Neuronal stem cell (in vitro differentiated cells): Measurements from ENCODE around the gene MTX3.

Source experiments
- DNase-seq: peaks from one replicate; pipeline ENCODE4 v3.0.0-alpha.2; 2013; ENCODE audit warnings: low spot score
- H2AFZ ChIP-seq: one replicate; pipeline ENCODE4 v1.6.1; 2013; ENCODE audit warnings: mild to moderate bottlenecking, low read length, inconsistent platforms
- H2AK5ac ChIP-seq: 2 replicates; pipeline ENCODE4 v1.6.1; 2013; ENCODE audit warnings: low read depth, mild to moderate bottlenecking, inconsistent platforms, low read length, moderate library complexity, mixed read lengths
- H2BK120ac ChIP-seq: 2 replicates; pipeline ENCODE4 v1.6.1; 2013; ENCODE audit warnings: low read depth, mild to moderate bottlenecking, inconsistent platforms, low read length, moderate library complexity, mixed read lengths
- H2BK12ac ChIP-seq: one replicate; pipeline ENCODE4 v1.6.1; 2013; ENCODE audit warnings: low read length, inconsistent platforms
- H2BK15ac ChIP-seq: 2 replicates; pipeline ENCODE4 v1.6.1; 2013; ENCODE audit warnings: mild to moderate bottlenecking, low read length, inconsistent platforms, mixed read lengths
- H2BK5ac ChIP-seq: one replicate; pipeline ENCODE4 v1.6.1; 2013; ENCODE audit warnings: inconsistent platforms, mild to moderate bottlenecking, low read length, moderate library complexity
- H3K14ac ChIP-seq: one replicate; pipeline ENCODE4 v1.6.1; 2013; ENCODE audit warnings: low read length, inconsistent platforms
- H3K18ac ChIP-seq: 2 replicates; pipeline ENCODE4 v1.6.1; 2013; ENCODE audit warnings: low read length, inconsistent platforms
- H3K23ac ChIP-seq: 2 replicates; pipeline ENCODE4 v1.6.1; 2013; ENCODE audit warnings: low read depth, mild to moderate bottlenecking, mixed read lengths, low read length, inconsistent platforms; ENCODE audit not compliant: poor library complexity
- H3K27ac ChIP-seq: replicated peaks from 3 replicates; pipeline ENCODE4 v1.5.1; 2013; ENCODE audit warnings: low read length, inconsistent platforms
- H3K27me3 ChIP-seq, 3 experiments: 2 replicates each; pipeline ENCODE4 v1.6.1; 2013; ENCODE audit warnings: low read length in 3 of 3, mild to moderate bottlenecking in 2 of 3, inconsistent platforms in 1 of 3, low read depth in 1 of 3, mixed read lengths in 1 of 3, moderate library complexity in 1 of 3; ENCODE audit not compliant: control insufficient read depth in 3 of 3, insufficient read depth in 3 of 3
- H3K36me3 ChIP-seq, 2 donors: replicated peaks in 1 of 2; 2 replicates each; pipeline ENCODE4 v1.6.1; 2013; ENCODE audit warnings: low read length in 2 of 2; ENCODE audit not compliant: control insufficient read depth in 2 of 2, insufficient read depth in 2 of 2
- H3K4ac ChIP-seq: 2 replicates; pipeline ENCODE4 v1.6.1; 2013; ENCODE audit warnings: inconsistent platforms, mild to moderate bottlenecking, low read length, moderate library complexity
- H3K4me1 ChIP-seq, 2 donors: 1 replicate in 1 of 2; 2 replicates in 1 of 2; pipeline ENCODE4 v1.6.1; 2013; ENCODE audit warnings: low read length in 2 of 2, low read depth in 1 of 2; ENCODE audit not compliant: control insufficient read depth in 2 of 2, insufficient read depth in 1 of 2
- H3K4me2 ChIP-seq: one replicate; pipeline ENCODE4 v1.6.1; 2013; ENCODE audit warnings: mild to moderate bottlenecking, low read length, inconsistent platforms; ENCODE audit not compliant: insufficient read depth, poor library complexity, severe bottlenecking
- H3K4me3 ChIP-seq, 2 donors: 2 replicates each; pipeline ENCODE4 v1.5.1; 2013; ENCODE audit warnings: low read length in 2 of 2, mild to moderate bottlenecking in 2 of 2, inconsistent platforms in 1 of 2, moderate library complexity in 1 of 2
- H3K79me1 ChIP-seq: one replicate; pipeline ENCODE4 v1.6.1; 2013; ENCODE audit warnings: low read depth, mild to moderate bottlenecking, inconsistent platforms, low read length, moderate library complexity
- H3K9ac ChIP-seq: one replicate; pipeline ENCODE4 v1.6.1; 2013; ENCODE audit warnings: mild to moderate bottlenecking, low read depth, low read length, inconsistent platforms; ENCODE audit not compliant: poor library complexity
- H3K9me3 ChIP-seq, 2 donors: replicated peaks in 1 of 2; 2 replicates each; pipeline versions ENCODE3 to v1.6.1; 2013; ENCODE audit warnings: low read length in 2 of 2, mild to moderate bottlenecking in 2 of 2, inconsistent platforms in 1 of 2, low read depth in 1 of 2, mixed read lengths in 1 of 2, moderate library complexity in 1 of 2; ENCODE audit not compliant: control insufficient read depth in 2 of 2, insufficient read depth in 1 of 2
- H4K8ac ChIP-seq: one replicate; pipeline ENCODE4 v1.6.1; 2013; ENCODE audit warnings: low read depth, mild to moderate bottlenecking, inconsistent platforms, low read length, moderate library complexity
- H4K91ac ChIP-seq: one replicate; pipeline ENCODE4 v1.6.1; 2013; ENCODE audit warnings: low read length, low read depth, mild to moderate bottlenecking, inconsistent platforms; ENCODE audit not compliant: poor library complexity
- WGBS, 2 donors: extraction: QIAGEN DNeasy Blood & Tissue Kit; methylation state at CpG; one replicate each; pipeline ENCODE4 v1.1.7; 2013; ENCODE audit warnings: missing lambda C conversion rate in 2 of 2, mixed read lengths in 1 of 2; ENCODE audit not compliant: insufficient read length in 2 of 2, insufficient replicate concordance in 1 of 2; ENCODE audit errors: extremely low coverage in 2 of 2; 5-methylcytosine and 5-hydroxymethylcytosine counted together

The MTX3 gene

DNA sequence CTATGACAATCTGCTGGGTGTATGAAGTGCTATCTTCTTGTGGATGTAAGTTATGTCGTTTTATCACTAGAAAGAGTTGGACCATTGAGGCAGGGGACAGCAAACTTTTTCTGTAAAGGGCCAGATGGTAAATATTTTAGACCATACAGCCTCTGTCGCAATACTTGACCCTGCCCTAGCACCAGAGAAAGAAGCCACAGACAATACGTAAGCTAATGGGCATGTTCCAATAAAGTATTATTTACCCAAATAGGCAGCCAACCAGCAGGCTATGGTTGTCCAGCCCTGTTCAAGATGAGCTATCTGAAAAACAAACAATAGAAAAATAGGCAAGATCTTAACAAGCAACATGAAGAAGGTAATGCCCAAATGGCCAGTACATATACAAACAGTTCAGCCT is 36.4 kb downstream of the MTX3 start:
- no peak overlapping the region for H4K91ac ChIP-seq
- no CpG with 5 or more reads among the region's 3 CpGs for WGBS, 2 donors
- H3K9me3 ChIP-seq, result peaks cover 0 to 4% of the 10 kb centered on the region in 2 donors
- DNase-seq, result no peak
- no peak overlapping the region for H3K9ac ChIP-seq
- H2BK12ac ChIP-seq, result no peak overlapping the region
- no peak overlapping the region for H3K4me2 ChIP-seq
- H3K14ac ChIP-seq, result no peak overlapping the region
- H2AFZ ChIP-seq, result peak overlapping the region; percentile 56
- no peak overlapping the region for H2BK5ac ChIP-seq
- H4K8ac ChIP-seq, result no peak overlapping the region
- H3K23ac ChIP-seq, result no peak overlapping the region
- H3K4ac ChIP-seq, result no peak overlapping the region
- no peak overlapping the region for H3K27ac ChIP-seq
- H3K4me1 ChIP-seq, result peaks cover 0 to 15% of the 10 kb centered on the region in 2 donors
- H2BK120ac ChIP-seq, result no peak overlapping the region
- H3K18ac ChIP-seq, result no peak overlapping the region
- H3K4me3 ChIP-seq, result no peak overlapping the region
- H2AK5ac ChIP-seq, result no peak overlapping the region
- no peaks in the 10 kb centered on the region for H3K79me1 ChIP-seq
- H3K27me3 ChIP-seq, result no peaks in the 10 kb centered on the region
- no peak overlapping the region for H2BK15ac ChIP-seq
- H3K36me3 ChIP-seq, result no peaks in the 10 kb centered on the region

DNA sequence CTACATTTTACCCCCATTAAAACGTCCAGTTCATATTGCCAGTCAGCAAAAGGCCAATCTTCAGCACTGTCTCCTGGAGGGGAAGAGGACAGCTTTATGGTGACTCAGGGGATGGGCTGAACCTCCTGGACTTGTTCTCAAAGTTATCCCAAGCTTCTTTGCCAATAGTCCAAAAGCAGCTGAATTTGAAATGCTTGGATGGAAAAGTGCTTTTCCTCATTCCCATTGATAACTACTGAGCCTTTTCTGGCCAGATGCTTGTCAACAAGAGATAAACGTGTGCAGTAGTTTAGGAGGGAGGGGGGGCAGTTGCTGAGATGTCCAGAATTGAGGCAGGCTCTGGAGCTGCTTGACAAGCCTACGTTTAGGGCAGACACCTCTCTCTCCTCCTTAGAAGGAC is 43.5 kb downstream of the MTX3 start:
- H3K36me3 ChIP-seq, result no peaks in the 10 kb centered on the region
- no peak overlapping the region for H2BK15ac ChIP-seq
- no peak for DNase-seq
- no peak overlapping the region for H2BK12ac ChIP-seq
- H3K4me3 ChIP-seq, result no peak overlapping the region
- no peaks in the 10 kb centered on the region for H3K9me3 ChIP-seq
- no peaks in the 10 kb centered on the region for H3K79me1 ChIP-seq
- H3K14ac ChIP-seq, result no peak overlapping the region
- H3K4me1 ChIP-seq, result no peaks in the 10 kb centered on the region
- H3K23ac ChIP-seq, result no peak overlapping the region
- no peak overlapping the region for H4K91ac ChIP-seq
- H4K8ac ChIP-seq, result no peak overlapping the region
- no peak overlapping the region for H2BK120ac ChIP-seq
- H2AFZ ChIP-seq, result no peak overlapping the region
- no peak overlapping the region for H3K18ac ChIP-seq
- H3K9ac ChIP-seq, result no peak overlapping the region
- no peak overlapping the region for H3K4ac ChIP-seq
- H2BK5ac ChIP-seq, result no peak overlapping the region
- no CpG with 5 or more reads among the region's 3 CpGs for WGBS, 2 donors
- H2AK5ac ChIP-seq, result no peak overlapping the region
- H3K27me3 ChIP-seq, result no peaks in the 10 kb centered on the region
- no peak overlapping the region for H3K27ac ChIP-seq
- H3K4me2 ChIP-seq, result no peak overlapping the region

DNA sequence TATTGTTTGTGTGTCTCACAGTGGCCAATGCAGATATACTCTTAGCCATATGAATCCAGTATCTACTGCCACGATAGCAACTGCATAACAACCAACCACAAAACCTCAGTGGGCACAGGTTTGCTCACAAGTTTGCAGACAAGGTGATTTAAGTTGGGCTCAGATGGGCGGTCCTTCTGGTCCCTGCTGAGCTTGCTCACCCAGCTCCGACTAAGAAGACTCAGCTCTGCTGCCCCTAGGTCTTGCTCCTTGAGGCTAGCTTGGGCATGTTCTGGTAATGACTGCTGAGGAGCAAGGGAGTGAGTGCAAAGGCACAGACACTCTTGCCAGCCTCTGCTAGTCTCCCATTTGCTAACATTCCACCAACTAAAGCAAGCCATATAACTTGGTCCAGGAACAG is 52.6 kb downstream of the MTX3 start:
- no peak overlapping the region for H3K23ac ChIP-seq
- H2BK120ac ChIP-seq, result no peak overlapping the region
- no peaks in the 10 kb centered on the region for H3K36me3 ChIP-seq
- no peak overlapping the region for H3K27ac ChIP-seq
- H2AK5ac ChIP-seq, result no peak overlapping the region
- no peak overlapping the region for H2BK12ac ChIP-seq
- no peak overlapping the region for H3K14ac ChIP-seq
- H2BK5ac ChIP-seq, result no peak overlapping the region
- no peak overlapping the region for H3K4ac ChIP-seq
- H3K18ac ChIP-seq, result no peak overlapping the region
- no CpG with 5 or more reads among the region's 3 CpGs for WGBS, 2 donors
- H2AFZ ChIP-seq, result peak overlapping the region; percentile 47
- no peak overlapping the region for H3K4me2 ChIP-seq
- no peak overlapping the region for H3K9ac ChIP-seq
- H3K4me3 ChIP-seq, result no peak overlapping the region
- no peak overlapping the region for H4K8ac ChIP-seq
- H3K27me3 ChIP-seq, result peaks cover 0 to 4% (median 0%) of the 10 kb centered on the region in 3 experiments
- DNase-seq, result no peak
- no peaks in the 10 kb centered on the region for H3K79me1 ChIP-seq
- no peaks in the 10 kb centered on the region for H3K4me1 ChIP-seq
- H3K9me3 ChIP-seq, result no peaks in the 10 kb centered on the region
- no peak overlapping the region for H4K91ac ChIP-seq
- H2BK15ac ChIP-seq, result no peak overlapping the region

DNA sequence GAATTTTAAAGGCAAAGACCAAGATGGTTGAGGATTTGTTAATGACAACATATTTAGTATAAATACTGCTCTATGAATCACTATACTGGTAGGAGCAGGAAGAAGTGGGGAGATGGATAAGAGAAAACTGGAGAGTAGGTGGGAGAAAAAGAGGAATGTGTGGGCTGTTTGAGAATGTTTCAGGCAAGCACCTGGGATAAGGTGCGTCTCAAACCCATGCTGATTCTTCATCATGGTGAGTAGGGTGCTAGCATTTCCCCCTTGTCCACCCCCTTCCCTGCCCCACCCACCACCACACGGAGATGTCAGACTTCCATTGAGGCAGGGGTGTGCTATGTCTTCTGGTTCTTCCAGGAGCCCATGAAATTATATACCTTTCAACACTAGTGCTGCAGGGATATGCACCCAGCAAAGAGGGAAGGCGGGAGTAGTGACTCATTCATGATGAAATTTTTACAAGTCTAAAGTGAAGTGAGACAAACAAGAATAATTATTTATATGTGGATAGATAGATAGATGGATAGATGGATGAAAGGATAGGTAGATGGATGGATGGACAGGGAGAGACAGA is 54.3 kb downstream of the MTX3 start:
- H3K14ac ChIP-seq, result no peak overlapping the region
- DNase-seq, result no peak
- no peak overlapping the region for H2BK15ac ChIP-seq
- H3K23ac ChIP-seq, result no peak overlapping the region
- no peaks in the 10 kb centered on the region for H3K79me1 ChIP-seq
- no peak overlapping the region for H3K9ac ChIP-seq
- H2AK5ac ChIP-seq, result no peak overlapping the region
- no peak overlapping the region for H3K18ac ChIP-seq
- H2BK5ac ChIP-seq, result no peak overlapping the region
- H3K4ac ChIP-seq, result no peak overlapping the region
- WGBS, 2 donors, result no CpG with 5 or more reads among the region's 3 CpGs
- H3K36me3 ChIP-seq, result no peaks in the 10 kb centered on the region
- no peak overlapping the region for H3K4me3 ChIP-seq
- no peaks in the 10 kb centered on the region for H3K4me1 ChIP-seq
- no peak overlapping the region for H2AFZ ChIP-seq
- no peak overlapping the region for H2BK12ac ChIP-seq
- H3K4me2 ChIP-seq, result no peak overlapping the region
- H4K8ac ChIP-seq, result no peak overlapping the region
- H3K27me3 ChIP-seq, result peaks cover 0 to 4% (median 0%) of the 10 kb centered on the region in 3 experiments
- no peak overlapping the region for H3K27ac ChIP-seq
- H4K91ac ChIP-seq, result no peak overlapping the region
- H2BK120ac ChIP-seq, result no peak overlapping the region
- H3K9me3 ChIP-seq, result no peaks in the 10 kb centered on the region
